Lower leg skin (tissue), 3 donors: ENCODE results near the gene ADAMTS16.

Experiments
- CTCF ChIP-seq, 3 donors: fragments of 450-650 bp; IDR thresholded peaks; one replicate each; pipeline ENCODE4 v1.5.1; 2016; ENCODE audit warnings: antibody characterized with exemption in 3 of 3, mild to moderate bottlenecking in 3 of 3, moderate library complexity in 2 of 3
- POLR2A ChIP-seq, 2 donors: fragments of 450-650 bp; IDR thresholded peaks; one replicate each; pipeline ENCODE4 v1.6.1; 2016 to 2017; ENCODE audit warnings: antibody characterized with exemption in 2 of 2, mild to moderate bottlenecking in 1 of 2, moderate library complexity in 1 of 2

DNA sequence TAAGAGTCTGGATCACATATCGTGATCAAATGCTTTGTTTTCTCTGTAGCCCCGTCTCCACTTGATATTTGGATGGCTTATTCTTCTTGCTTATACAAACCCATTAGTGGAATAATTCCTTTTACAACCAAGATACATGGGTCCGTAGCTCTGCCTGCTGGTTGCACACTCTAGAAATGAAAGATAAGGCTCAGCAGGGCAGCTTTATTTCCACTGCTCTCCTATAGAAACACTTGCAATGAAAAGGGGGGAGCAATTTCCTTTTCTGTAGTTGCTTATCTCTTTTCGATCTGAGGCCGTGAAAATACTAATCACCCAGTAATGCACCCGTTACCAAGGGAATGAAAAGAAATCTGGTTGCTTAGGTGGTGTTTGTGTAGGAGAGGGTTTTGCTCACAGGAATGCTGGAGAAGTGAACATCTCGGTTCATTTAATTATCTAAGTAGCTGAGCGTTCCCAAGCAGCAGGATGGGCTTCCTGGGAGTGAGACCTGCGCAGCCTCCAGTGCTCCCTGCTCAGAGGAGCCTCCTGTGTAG is 131.7 kb downstream of the ADAMTS16 start:
- no peak for TF ChIP-seq CTCF (IDR thresholded peaks at IDR 0.05)
- TF ChIP-seq POLR2A (IDR thresholded peaks at IDR 0.05) = no peak
